Stimulated activated CD4-positive, alpha-beta T cell treated with anti-CD3 and anti-CD28 coated beads, TNF-alpha, amount 100 ng/mL, for 1 hour (primary cell): Measurements from ENCODE around the gene PRAMEF1.
"Not testable (repeated sequence)": the region's sequence is repeated elsewhere in the genome, so short reads cannot be mapped to it uniquely, and the experiment has no call there.

Experiments used
- DNase-seq, 3 donors: peaks; one replicate each; pipeline ENCODE4 v3.0.0-alpha.2; 2020; ENCODE audit warnings: low read depth in 3 of 3, low spot score in 1 of 3

The PRAMEF1 gene, protein sequence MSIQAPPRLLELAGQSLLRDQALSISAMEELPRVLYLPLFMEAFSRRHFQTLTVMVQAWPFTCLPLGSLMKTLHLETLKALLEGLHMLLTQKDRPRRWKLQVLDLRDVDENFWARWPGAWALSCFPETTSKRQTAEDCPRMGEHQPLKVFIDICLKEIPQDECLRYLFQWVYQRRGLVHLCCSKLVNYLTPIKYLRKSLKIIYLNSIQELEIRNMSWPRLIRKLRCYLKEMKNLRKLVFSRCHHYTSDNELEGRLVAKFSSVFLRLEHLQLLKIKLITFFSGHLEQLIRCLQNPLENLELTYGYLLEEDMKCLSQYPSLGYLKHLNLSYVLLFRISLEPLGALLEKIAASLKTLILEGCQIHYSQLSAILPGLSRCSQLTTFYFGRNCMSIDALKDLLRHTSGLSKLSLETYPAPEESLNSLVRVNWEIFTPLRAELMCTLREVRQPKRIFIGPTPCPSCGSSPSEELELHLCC

DNA sequence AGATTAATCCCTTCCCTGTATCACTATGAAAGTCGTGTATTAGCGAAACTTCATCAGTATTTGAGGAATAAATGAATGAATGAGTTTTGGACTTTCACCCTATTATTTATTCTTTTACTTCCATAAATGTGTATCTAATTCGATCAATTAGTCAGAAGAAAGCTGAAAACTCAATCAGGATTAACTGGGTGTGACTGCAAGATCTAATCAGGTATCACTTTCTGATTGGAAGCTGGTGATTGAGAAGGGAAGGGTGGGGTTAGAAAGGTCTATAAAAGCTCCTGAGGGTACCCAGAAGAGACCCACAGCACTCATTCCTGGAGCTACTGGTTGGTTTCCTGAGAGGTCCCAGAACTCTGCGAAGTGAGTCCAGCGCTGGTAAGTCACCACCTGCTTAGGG is at the start of gene PRAMEF1:
PRAMEF1 (plus strand) TSS at position 301 of the 400 bp plus-strand sequence. CDS start 1,831 bp downstream, outside the sequence.
- not testable (repeated sequence) for DNase-seq

DNA sequence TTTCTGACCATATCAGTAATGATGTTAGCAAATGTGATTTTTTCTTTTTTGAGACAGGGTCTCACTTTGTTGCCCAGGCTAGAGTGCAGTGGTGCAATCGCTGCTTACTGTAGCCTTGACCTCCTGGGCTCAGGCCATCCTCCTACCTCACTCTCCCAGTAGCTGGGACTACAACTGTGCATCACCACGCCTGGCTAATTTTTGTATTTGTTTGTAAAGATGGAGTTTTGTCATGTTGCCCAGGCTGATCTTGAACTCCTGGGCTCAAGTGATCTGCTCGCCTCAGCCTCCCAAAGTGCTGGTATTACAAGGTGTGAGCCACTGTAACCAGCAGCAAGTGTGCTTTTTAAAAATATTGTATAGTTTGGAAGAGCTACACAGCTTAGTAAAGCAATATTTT is 49.3 kb upstream of the PRAMEF1 start:
- DNase-seq: no peak

DNA sequence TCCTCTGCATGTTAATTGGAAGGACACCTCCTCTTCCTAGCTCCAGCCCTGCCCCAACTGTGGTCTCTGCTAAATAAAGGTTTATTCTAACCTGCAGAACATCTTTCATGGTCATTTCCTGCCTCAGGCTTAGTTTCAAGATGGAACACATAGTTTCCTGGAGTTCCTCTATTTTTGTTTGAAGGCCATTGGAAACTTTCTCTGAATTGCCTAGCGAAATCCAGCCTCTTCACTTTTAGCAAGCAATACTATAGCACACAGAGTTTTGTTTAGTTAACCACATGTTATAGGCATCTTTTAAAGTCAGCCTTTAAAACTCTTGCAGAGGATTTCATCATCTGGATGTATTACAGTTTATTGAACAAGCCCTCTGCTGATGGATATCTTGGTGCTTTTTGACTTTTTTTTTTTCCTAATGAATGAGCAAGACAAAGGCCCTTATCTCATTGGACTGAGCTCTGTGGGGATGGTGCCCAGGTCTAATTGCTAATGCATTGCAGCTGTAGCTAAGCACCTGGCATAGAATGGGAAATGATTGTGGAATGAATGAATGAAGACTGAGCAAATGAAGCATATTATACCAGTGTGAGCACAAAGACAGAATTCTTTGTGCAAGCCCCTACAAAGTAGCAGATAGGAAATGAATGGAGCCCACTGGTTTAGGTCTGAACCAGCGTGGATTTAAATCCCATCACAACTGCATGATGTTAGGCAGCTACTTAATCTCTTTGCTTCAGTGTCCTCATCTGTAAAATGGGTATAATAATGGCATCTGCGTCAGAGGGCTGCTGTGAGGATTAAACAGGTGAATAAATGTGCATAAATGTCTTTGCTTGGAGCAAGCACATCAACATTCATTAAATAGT is 45.8 kb upstream of the PRAMEF1 start:
- no peak for DNase-seq

DNA sequence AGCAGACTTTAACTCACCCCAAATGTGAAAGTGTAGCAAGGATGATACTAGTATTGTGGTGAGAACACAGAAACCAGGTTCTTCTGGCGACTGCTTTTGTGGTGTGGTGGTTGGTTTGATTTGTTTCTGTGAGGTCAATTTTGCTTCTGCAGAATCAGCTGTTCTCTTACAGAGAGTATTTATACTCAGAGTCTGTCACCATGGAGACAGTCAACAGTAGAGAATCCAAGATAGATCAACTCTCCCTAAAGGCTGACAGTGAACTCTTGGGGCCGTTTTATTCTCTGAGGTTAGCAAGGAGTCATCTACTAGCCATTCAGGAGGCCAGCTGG is 45.2 kb upstream of the PRAMEF1 start, which contains the start of gene CFAP107:
CFAP107 (plus strand) TSS at position 209 of the 332 bp plus-strand sequence. CDS start 231 bp downstream, outside the sequence.
- no peak for DNase-seq

DNA sequence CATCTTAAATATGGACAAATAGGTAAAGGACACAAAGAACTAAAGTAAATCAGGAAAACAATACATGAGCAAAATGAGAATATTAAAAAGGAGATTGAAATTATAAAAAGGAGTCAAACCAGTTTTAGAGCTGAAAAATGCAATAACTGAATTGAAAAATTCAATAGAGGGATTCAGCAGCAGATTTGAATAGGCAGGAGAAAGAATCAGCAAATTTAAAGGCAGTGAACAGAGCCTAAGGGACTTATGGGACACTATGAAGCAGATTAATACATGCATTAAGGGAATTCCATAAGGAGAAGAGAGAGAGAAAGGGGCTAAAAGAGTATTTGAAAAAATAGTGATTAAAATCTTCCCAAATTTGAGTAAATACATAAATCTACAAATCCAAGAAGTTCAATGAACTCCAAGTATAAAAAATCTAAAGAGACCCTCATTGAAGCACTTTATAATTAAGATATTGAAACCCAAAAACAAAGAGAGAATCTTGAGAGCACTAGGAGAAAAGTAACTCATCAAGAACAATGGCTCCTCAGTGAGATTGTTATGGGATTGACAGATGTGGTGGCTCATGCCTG is 42.3 kb upstream of the PRAMEF1 start:
- no peak for DNase-seq

DNA sequence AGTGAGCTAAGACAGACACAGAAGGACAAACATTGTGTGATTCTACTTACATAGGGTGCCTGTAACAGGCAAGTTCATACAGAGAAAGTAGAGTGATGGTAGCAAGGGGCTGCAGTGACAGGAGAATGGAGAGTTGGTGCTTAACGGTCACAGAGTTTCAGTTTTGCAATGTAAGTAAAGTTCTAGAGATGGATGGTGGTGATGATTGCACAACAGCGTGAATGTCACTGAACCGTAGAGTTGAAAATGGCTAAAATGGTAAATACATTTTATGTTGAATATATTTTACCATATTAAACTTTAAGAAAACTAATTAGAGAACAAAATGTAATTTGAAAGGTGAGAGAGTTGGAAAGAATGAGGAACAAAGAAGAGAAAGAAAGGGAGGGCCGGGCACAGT is 36.5 kb upstream of the PRAMEF1 start:
- no peak for DNase-seq

DNA sequence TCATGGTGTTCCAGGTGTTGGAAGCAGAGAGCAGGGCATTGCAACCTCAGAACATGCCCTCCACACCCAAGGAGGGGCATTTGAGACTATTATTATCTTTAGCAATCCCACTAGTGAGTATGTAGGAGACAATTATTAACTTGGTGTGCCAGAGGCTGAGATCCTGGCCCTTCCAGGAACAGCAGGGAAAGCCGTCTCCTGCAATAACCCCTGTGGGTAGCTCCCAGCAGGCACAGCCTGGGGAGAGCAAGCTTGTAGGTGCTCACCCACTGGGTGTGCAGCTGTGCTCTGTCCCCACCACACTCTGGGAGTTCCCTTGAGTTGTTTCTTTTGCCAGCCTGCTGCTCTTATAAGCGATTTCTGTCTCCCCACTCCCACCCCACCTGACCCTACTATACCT is 34.9 kb upstream of the PRAMEF1 start:
- no peak for DNase-seq

DNA sequence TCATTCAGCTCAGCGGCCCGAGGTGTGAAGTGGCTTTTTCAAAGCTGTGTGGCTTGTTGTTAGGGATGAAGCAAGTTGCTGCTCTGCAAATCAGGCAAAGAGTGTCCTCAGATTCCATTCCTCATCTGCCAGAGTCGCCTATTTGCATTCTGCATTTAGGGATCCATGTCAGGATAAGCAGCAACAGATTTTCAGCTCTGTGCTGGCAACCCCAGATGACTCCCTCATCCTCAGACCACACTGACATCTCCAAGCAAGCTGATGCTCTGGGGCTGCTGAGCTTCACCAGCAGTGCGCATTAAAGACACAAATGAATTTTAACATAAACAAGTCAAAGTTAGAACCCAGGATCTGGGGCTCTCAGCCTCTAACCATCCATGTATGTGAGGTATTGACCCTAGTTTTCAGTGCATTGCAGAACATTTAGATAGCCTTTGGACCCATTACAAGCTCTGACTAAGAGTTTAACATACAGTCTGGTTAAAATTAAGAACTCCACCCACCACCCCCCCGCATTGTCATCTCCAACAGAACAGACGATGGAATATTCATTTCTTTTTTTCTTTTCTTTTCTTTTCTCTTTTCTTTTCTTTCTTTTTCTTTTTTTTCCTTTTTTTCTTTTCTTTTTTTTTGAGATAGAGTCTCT is 34.3 kb upstream of the PRAMEF1 start:
- DNase-seq: no peak

DNA sequence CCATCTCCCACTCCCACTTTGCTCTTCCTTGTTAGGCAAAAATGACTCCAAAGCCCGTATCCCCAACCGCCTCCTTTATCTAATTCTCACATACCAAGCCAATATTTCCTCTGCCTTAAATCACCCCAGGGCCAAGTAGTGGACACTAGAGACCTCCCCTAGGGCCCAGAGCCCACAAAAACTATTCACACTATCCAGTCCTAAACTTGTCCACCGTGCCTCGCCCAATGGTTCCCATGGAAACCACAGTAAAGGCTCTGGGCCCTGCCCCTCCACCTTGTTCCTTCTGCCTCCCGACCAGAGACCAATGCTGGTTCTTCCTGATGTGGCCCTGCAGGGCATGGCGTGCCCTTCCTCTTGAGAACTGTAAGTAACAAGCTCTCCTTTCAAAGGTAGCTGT is 33.4 kb upstream of the PRAMEF1 start:
- DNase-seq: no peak

DNA sequence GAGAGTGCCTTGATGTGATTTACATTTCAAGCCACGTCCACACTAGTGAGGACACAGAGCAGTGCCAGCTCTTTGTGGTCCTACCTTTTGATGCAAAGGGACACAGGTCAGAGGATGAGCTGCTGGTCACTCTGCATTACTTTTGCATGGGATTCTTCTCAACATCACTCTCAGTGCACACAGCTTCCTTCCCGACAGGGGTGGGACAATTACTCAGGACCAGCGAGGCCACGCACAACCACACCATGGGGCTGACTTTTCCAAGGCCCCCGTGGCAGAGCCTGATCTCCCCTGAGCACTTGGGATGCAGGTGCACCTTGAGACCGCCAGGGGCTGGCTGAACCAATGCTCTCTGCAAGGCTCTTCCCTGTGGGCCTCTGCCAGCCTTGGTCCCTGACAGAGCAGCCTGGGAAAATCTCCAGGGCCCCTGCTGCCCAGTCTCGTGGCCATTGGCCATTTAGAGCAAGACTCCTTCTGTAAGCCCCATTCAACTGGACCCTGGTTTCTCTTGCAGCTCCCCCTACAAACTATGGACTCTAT is 30.9 kb upstream of the PRAMEF1 start:
- no peak for DNase-seq

DNA sequence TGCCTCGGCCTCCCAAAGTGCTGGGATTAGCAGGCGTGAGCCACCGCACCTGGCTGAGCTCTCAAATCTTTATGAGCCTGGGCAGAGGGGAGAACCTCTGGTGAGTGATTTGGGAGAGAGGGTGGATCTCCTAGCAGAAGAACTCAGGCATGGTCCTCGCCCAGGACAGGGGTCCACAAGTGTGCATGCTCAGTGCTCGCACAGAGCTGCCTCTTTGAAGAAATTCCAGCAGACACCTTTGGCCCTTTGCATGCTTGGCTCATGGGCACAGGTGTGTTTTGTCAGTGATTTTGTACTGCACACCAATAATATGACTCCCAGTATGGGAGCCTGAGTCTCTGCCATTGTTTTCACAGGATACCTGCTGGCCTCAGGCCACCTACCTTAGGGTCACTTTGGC is 29.4 kb upstream of the PRAMEF1 start:
- no peak for DNase-seq

DNA sequence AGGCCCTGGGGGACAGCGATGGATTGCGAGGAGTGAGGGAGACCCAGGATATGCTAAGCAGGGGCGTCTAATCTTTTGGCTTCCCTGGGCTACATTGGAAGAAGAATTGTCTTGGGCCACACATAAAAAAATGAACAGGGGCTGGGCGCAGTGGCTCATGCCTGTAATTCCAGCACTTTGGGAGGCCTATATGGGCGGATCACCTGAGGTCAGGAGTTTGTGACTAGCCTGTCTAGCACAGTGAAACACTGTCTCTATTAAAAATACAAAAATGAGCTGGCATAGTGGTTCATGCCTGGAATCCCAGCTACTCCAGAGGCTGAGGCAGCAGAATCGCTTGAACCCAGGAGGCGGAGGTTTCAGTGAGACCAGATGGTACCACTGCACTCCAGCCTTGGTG is 28.4 kb upstream of the PRAMEF1 start:
- no peak for DNase-seq

DNA sequence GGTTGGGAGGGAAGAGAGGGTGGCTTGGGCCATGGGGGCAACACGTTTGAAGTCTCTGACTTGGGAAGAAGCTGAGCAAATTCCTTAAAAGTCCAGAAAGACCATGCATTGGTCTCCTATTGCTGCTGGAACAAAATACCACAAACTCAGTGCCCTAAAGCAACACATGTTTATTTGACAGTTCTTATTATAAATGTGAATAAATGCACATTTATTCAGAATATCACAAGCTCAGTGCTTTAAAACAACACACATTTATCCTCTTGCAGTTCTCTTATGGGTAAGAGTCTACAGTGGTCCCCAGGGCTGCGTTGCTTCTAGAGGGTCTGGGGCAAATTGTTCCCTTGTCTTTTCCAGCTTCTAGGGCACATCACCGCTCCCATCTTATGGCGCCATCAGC is 27.7 kb upstream of the PRAMEF1 start:
- no peak for DNase-seq

DNA sequence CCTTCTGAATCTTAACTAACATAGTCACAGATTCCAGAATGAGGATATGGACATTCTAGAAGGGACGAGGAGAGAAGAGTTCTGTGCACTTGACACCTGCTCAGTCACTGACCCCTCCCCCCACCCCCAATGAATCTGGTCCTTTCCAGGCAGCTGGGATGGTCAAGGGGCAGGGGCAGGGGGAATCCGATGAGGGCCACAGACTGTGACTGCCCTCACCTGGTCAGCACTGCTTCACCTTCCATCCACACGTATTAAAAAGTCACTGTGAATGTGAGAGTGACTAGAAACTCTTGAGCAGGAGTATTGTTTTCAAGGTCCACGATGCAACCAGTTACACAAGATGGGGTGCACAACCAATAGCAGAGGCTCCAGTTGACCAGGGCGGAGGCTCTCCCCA is 27.2 kb upstream of the PRAMEF1 start:
- DNase-seq: no peak

DNA sequence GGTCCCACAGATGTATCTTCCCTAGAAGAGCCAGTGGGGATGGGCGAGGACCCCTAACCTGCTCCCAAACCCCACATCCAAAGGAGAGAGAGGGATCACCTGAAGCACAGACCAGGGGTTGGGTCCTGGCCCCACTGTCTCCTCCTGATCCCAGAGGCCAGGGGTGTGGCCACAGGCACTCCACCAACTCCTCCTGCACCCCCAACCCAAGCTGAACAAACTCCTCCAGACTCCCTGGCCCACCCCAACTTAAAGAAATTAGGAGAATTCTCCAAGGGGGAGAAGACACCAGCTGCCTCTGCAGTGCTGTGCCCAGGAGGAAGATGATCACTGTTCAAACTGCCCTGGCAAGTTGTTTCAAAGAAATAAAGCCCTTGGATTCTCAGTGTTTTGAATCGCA is 22.2 kb upstream of the PRAMEF1 start:
- no peak for DNase-seq

DNA sequence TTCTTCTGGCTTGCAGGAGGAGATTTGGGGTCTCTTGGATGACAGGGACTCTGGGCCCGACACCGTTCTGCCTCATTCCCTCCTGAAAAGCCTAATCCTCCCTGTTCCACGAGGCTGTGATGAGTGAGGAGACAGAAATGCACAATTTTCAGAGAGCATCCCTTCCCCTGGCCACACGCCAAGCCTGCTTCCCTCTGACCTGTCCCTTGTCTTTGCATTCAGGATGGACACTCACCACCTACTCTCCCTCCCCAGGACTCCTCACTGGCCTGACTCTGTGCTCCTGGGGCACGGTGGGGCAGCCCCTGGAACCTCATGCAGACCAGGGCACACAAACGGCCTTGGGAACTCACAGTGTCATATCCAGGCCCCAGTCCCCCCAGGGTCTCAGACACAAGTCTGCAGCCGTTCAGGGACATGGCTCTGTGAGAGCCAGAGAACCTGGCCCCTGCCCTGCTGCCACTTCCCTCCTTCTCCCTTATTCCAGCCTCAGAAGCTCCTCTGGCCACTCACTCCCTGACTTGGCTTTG is 21.2 kb upstream of the PRAMEF1 start:
- no peak for DNase-seq

DNA sequence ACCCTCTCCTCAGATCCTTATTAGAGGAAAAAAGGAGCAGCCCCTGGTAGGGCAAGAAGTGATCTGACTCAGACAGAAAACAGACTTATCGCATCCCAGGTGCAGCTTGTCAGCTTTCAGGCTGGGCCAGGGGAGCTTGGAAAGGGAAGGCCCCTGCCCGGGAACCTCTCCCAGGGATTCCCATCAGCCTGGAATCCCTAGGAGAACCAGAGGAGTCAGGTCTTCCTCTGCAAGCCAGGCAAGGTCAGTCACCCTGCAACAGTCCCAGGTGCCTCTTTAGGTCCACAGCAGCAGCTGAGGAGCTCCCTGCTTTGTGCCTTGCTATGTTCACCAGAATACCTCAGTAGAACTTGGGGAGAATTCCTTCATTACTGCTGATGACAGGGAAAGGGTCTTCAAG is 20.6 kb upstream of the PRAMEF1 start:
- DNase-seq: no peak

DNA sequence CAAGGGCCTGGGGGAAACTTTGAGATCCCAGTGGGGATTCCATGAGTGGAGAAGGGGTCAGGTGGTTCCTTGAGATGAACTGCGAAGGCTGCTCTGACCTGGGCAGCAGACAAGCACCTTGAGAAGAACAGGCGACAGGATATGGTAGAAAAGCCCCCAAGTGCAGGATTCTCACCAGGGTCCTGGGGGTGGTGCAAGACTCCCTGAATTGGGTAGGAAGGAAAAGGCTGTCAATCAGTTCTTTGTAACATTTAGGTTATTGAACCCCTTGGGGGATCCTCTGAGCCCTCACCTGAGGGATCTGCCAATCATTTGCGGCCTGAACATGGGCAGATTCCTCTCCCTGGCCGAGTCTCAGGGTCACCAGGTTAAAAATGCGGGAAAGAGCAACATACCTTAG is 20.0 kb upstream of the PRAMEF1 start:
- no peak for DNase-seq

DNA sequence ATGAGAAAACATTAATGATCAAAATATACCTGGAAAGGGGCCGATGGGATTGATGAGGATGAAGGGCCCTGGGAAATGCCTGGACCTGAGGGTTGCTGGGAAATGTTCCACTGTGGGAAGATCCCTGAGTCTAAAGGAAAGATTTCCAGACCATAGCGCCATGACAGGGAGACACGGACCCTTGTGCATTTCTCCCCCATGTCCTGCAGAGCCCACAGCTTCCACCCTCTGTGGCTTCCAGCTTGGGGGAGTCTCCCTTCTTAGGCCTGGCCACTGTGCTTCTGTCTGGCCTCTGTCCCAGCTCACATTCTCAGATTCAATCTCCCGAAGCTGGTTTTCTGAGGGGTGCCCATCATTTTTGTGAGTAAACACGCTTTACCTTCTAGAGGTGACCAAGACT is 18.7 kb upstream of the PRAMEF1 start:
- DNase-seq: no peak

DNA sequence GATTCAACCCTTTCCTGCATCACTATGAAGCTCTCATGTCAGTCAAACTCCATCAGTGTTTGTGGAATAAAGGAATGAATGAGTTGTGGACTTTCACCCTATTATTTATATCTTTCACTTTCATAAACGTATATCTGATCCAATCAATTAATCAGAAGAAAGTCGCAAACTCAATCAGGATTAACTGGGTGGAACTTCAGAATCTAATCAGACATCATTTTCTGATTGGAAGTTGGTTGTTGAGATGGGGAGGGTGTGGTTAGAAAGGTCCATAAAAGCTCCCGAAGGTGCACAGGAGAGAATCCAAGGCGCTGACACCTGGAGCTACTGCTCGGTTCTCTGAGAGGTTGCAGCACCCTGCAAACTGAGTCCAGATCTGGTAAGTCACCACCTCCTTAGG is 17.8 kb upstream of the PRAMEF1 start, which contains the start of gene PRAMEF12:
PRAMEF12 (plus strand) TSS at position 301 of the 400 bp plus-strand sequence. CDS start 1,130 bp downstream, outside the sequence.
- no peak for DNase-seq
